K562 (cell line): ENCODE data around the gene HAPSTR1. TPM values are rescaled to one million over a fixed set of nuclear protein-coding genes. Genes with fewer than 3 reads are reported as not detected.

Experiments
- CBX8 ChIP-seq: fragments of 200-600 bp; sonication (generic); IDR thresholded peaks from 2 replicates; pipeline ENCODE4 v1.6.1; 2012; ENCODE audit warnings: borderline replicate concordance, mixed run types, low read depth, mild to moderate bottlenecking, moderate library complexity, mixed read lengths, low read length, control low read depth, inconsistent platforms; ENCODE audit not compliant: poor library complexity, severe bottlenecking; ENCODE audit errors: extremely low read depth
- EHMT2 ChIP-seq: fragments of 450-650 bp; IDR thresholded peaks from 2 replicates; pipeline ENCODE4 v1.6.1; 2018; ENCODE audit warnings: antibody characterized with exemption
- EP400 ChIP-seq: fragments of 450-650 bp; IDR thresholded peaks from 2 replicates; pipeline ENCODE4 v1.6.1; 2017; ENCODE audit warnings: antibody characterized with exemption, mild to moderate bottlenecking, moderate library complexity
- FOXK2 ChIP-seq, 2 experiments: fragments of 450-650 bp; IDR thresholded peaks in 1 of 2; conservative IDR thresholded peaks in 1 of 2; 2 replicates each; pipeline ENCODE4 v1.6.1; 2016; ENCODE audit warnings: low read depth in 2 of 2, mild to moderate bottlenecking in 1 of 2
- KDM5B ChIP-seq: fragments of 200-600 bp; sonication (generic); IDR thresholded peaks from 2 replicates; pipeline ENCODE4 v1.6.1; 2012; ENCODE audit warnings: low read depth, mild to moderate bottlenecking, moderate library complexity, low read length, control low read depth, inconsistent platforms; ENCODE audit not compliant: insufficient replicate concordance
- MAFK ChIP-seq: IDR thresholded peaks from 2 replicates; pipeline ENCODE4 v1.6.1; 2011; ENCODE audit warnings: low read length, improper control_type of control experiment
- PHF8 ChIP-seq: fragments of 200-600 bp; sonication (generic); IDR thresholded peaks from 2 replicates; pipeline ENCODE4 v1.6.1; 2012; ENCODE audit warnings: mixed run types, mild to moderate bottlenecking, inconsistent platforms, low read length, moderate library complexity, borderline replicate concordance
- TGIF2 ChIP-seq: sonication (generic); formaldehyde crosslinking; IDR thresholded peaks from 2 replicates; pipeline ENCODE4 v1.8.1; 2022; ENCODE audit warnings: mild to moderate bottlenecking, missing genetic modification reagents, moderate library complexity
- ZFX ChIP-seq: sonication (generic); formaldehyde crosslinking; IDR thresholded peaks from 2 replicates; pipeline ENCODE4 v1.8.0; 2022; ENCODE audit warnings: mild to moderate bottlenecking, missing genetic modification reagents, moderate library complexity
- ZNF174 ChIP-seq: fragments of 250-450 bp; sonication (Bioruptor Pico); IDR thresholded peaks from 2 replicates; pipeline ENCODE4 v1.4.0; 2020; ENCODE audit warnings: mild to moderate bottlenecking
- ZNF175 ChIP-seq: fragments of 200-800 bp; sonication (Bioruptor generic); IDR thresholded peaks from 2 replicates; pipeline ENCODE4 v1.6.1; 2016; ENCODE audit warnings: low read depth, mild to moderate bottlenecking, missing genetic modification characterization, missing compliant biosample characterization
- polyA plus RNA-seq, 8 experiments: library from polyadenylated mRNA; depleted of rRNA in 4 of 8; stranded (reverse) in 5 of 8; unstranded in 3 of 8; fragments of >200 nt; fragmentation: Nextera tagmentation in 2 of 8; fragmentation: Illumina TruSeq in 1 of 8; extraction: Ambion mirVana in 2 of 8; extraction: Trizol in 1 of 8; gene quantifications; 2 replicates each; pipeline versions ENCODE4 v1.2.1 to v1.2.3, GENCODE V29; 2011 to 2014; ENCODE audit warnings: inconsistent platforms in 1 of 8, missing spikeins in 1 of 8
- total RNA-seq, 7 experiments: library from RNA; depleted of rRNA in 6 of 7; stranded (reverse); fragments of >200 nt in 6 of 7; fragmentation: Illumina TruSeq in 2 of 7; extraction: Trizol in 2 of 7; gene quantifications; 2 replicates each; pipeline versions ENCODE4 v1.2.1 to v1.2.3, GENCODE V29; 2011 to 2021; ENCODE audit warnings: low replicate concordance in 1 of 7
- TF ChIP-seq, protein P1 (sequence below), 2 experiments: fragments of 450-650 bp; IDR thresholded peaks; 2 replicates each; pipeline ENCODE4 v1.6.1; 2018; ENCODE audit warnings: mild to moderate bottlenecking in 2 of 2, low read depth in 1 of 2; ENCODE audit not compliant: partially characterized antibody in 2 of 2
- TF ChIP-seq, protein P2 (sequence below): sonication (generic); formaldehyde crosslinking; IDR thresholded peaks from 2 replicates; pipeline ENCODE4 v1.9.0; 2022; ENCODE audit warnings: mild to moderate bottlenecking, missing genetic modification reagents
- TF ChIP-seq, protein P3 (sequence below): fragments of 450-650 bp; formaldehyde crosslinking; IDR thresholded peaks from 2 replicates; pipeline ENCODE4 v1.4.0; 2020; ENCODE audit warnings: mild to moderate bottlenecking, moderate library complexity
- TF ChIP-seq, protein P4 (sequence below): fragments of 450-650 bp; formaldehyde crosslinking; conservative IDR thresholded peaks from 2 replicates; pipeline ENCODE4 v1.4.0; 2022; ENCODE audit warnings: mild to moderate bottlenecking, missing genetic modification characterization
- TF ChIP-seq, protein P5 (sequence below): IDR thresholded peaks from 2 replicates; pipeline ENCODE4 v1.6.1; 2016; ENCODE audit warnings: missing genetic modification characterization, missing compliant biosample characterization

The HAPSTR1 gene
- total and polyA plus RNA-seq, 9 of the 15 experiments (the other 6 are each of a cell fraction or from before 2014, with no cell fraction given), result 10.8 to 67.9 (median 36.5) TPM

DNA sequence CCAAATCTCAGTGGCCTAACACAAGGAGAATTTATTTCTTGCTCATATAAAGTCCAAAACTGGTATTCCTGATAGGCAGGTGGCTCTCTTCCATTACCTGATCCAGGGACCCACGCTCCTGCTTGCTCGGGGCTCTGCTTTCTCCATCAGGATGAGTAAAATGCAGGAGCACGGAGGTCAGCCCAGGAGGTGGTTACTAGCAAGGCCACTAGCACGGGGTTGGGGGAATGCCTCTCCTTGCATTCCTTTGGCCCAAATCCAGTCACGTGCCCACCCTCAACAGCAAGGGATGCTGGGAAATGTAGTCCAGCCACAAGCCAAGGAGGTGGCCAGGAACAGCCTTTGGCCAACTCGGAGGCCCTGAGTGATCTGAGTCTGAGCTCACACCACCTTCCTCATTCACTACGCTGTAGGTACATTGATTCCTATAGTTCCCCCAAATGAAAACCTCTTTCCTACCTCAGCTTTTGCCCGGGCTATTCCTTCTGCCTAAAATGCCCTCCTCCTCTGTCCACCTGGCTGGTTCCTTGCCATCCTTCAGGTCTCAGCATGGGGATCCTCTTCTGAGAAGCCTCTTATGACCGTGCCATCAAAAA lies 38.3 kb upstream of the HAPSTR1 start (continued):
- peak; percentile 31; the same call in 1 of the 2 replicates for TF ChIP-seq PHF8
- TF ChIP-seq, protein P1, sequence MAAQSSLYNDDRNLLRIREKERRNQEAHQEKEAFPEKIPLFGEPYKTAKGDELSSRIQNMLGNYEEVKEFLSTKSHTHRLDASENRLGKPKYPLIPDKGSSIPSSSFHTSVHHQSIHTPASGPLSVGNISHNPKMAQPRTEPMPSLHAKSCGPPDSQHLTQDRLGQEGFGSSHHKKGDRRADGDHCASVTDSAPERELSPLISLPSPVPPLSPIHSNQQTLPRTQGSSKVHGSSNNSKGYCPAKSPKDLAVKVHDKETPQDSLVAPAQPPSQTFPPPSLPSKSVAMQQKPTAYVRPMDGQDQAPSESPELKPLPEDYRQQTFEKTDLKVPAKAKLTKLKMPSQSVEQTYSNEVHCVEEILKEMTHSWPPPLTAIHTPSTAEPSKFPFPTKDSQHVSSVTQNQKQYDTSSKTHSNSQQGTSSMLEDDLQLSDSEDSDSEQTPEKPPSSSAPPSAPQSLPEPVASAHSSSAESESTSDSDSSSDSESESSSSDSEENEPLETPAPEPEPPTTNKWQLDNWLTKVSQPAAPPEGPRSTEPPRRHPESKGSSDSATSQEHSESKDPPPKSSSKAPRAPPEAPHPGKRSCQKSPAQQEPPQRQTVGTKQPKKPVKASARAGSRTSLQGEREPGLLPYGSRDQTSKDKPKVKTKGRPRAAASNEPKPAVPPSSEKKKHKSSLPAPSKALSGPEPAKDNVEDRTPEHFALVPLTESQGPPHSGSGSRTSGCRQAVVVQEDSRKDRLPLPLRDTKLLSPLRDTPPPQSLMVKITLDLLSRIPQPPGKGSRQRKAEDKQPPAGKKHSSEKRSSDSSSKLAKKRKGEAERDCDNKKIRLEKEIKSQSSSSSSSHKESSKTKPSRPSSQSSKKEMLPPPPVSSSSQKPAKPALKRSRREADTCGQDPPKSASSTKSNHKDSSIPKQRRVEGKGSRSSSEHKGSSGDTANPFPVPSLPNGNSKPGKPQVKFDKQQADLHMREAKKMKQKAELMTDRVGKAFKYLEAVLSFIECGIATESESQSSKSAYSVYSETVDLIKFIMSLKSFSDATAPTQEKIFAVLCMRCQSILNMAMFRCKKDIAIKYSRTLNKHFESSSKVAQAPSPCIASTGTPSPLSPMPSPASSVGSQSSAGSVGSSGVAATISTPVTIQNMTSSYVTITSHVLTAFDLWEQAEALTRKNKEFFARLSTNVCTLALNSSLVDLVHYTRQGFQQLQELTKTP (IDR thresholded peaks at IDR 0.05; ENCODE audit: low read depth in 1 of 2, partially characterized antibody in 2 of 2), result peak; percentile 63 to 84
- TF ChIP-seq, protein P2, sequence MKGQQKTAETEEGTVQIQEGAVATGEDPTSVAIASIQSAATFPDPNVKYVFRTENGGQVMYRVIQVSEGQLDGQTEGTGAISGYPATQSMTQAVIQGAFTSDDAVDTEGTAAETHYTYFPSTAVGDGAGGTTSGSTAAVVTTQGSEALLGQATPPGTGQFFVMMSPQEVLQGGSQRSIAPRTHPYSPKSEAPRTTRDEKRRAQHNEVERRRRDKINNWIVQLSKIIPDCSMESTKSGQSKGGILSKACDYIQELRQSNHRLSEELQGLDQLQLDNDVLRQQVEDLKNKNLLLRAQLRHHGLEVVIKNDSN (CRISPR knock-in tag), result peak; percentile 100
- TF ChIP-seq, protein P3, sequence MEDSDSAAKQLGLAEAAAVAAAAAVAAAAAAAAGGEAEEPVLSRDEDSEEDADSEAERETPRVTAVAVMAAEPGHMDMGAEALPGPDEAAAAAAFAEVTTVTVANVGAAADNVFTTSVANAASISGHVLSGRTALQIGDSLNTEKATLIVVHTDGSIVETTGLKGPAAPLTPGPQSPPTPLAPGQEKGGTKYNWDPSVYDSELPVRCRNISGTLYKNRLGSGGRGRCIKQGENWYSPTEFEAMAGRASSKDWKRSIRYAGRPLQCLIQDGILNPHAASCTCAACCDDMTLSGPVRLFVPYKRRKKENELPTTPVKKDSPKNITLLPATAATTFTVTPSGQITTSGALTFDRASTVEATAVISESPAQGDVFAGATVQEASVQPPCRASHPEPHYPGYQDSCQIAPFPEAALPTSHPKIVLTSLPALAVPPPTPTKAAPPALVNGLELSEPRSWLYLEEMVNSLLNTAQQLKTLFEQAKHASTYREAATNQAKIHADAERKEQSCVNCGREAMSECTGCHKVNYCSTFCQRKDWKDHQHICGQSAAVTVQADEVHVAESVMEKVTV (CRISPR knock-in tag), result no peak
- TF ChIP-seq ZNF174, result no peak
- TF ChIP-seq, protein P4, sequence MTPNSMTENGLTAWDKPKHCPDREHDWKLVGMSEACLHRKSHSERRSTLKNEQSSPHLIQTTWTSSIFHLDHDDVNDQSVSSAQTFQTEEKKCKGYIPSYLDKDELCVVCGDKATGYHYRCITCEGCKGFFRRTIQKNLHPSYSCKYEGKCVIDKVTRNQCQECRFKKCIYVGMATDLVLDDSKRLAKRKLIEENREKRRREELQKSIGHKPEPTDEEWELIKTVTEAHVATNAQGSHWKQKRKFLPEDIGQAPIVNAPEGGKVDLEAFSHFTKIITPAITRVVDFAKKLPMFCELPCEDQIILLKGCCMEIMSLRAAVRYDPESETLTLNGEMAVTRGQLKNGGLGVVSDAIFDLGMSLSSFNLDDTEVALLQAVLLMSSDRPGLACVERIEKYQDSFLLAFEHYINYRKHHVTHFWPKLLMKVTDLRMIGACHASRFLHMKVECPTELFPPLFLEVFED (CRISPR knock-in tag), result no peak
- TF ChIP-seq ZNF175 (CRISPR knock-in tag), result no peak
- no peak for TF ChIP-seq CBX8
- TF ChIP-seq EHMT2, result no peak
- TF ChIP-seq, protein P5, sequence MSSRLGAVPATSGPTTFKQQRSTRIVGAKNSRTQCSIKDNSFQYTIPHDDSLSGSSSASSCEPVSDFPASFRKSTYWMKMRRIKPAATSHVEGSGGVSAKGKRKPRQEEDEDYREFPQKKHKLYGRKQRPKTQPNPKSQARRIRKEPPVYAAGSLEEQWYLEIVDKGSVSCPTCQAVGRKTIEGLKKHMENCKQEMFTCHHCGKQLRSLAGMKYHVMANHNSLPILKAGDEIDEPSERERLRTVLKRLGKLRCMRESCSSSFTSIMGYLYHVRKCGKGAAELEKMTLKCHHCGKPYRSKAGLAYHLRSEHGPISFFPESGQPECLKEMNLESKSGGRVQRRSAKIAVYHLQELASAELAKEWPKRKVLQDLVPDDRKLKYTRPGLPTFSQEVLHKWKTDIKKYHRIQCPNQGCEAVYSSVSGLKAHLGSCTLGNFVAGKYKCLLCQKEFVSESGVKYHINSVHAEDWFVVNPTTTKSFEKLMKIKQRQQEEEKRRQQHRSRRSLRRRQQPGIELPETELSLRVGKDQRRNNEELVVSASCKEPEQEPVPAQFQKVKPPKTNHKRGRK (tag), result no peak
- TF ChIP-seq MAFK, result no peak
- peak; percentile 59 for TF ChIP-seq KDM5B
- TF ChIP-seq FOXK2 (conservative IDR thresholded peaks at IDR 0.05 in 1 of 2, IDR thresholded peaks at IDR 0.05 in 1 of 2; ENCODE audit: low read depth in 2 of 2), result peak in 1 of 2 experiments; percentile 62; a peak in 2 of 4 replicates
- TF ChIP-seq EP400, result peak; percentile 19; the same call in 1 of the 2 replicates
- TF ChIP-seq ZFX (CRISPR knock-in tag), result peak; percentile 54; the same call in 1 of the 2 replicates
- no peak for TF ChIP-seq TGIF2 (CRISPR knock-in tag)
